HAP-1 (cell line): Measurements from ENCODE around the gene MYO7A.

ENCODE experiments used
- DNase-seq, 2 experiments: peaks; one replicate each; pipeline ENCODE4 v3.0.0-alpha.2; 2016 to 2020; ENCODE audit warnings: low spot score in 2 of 2
- H3K27me3 ChIP-seq: fragments of 250-450 bp; sonication (Bioruptor Pico); 2 replicates; pipeline ENCODE4 v1.5.1; 2020; ENCODE audit warnings: low read depth, mild to moderate bottlenecking, moderate library complexity
- H3K36me3 ChIP-seq: fragments of 250-450 bp; sonication (Bioruptor Pico); replicated peaks from 2 replicates; pipeline ENCODE4 v1.5.1; 2020; ENCODE audit warnings: mild to moderate bottlenecking
- H3K4me1 ChIP-seq: fragments of 250-450 bp; sonication (Bioruptor Pico); 2 replicates; pipeline ENCODE4 v1.5.1; 2020; ENCODE audit warnings: mild to moderate bottlenecking
- H3K4me3 ChIP-seq: fragments of 250-450 bp; sonication (Bioruptor Pico); 2 replicates; pipeline ENCODE4 v1.5.1; 2020; ENCODE audit warnings: mild to moderate bottlenecking, moderate library complexity
- H3K9me3 ChIP-seq: fragments of 250-450 bp; sonication (Bioruptor Pico); 2 replicates; pipeline ENCODE4 v1.5.1; 2020; ENCODE audit warnings: mild to moderate bottlenecking, moderate library complexity
- in situ Hi-C: fragments of 300-500 bp; cut with MboI; formaldehyde crosslinking; loops from 3 replicates; pipeline ENCODE4 v1.14.3; 2020; ENCODE audit warnings: low sequenced_read_pairs, inconsistent platforms, mixed read lengths

MYO7A gene

DNA sequence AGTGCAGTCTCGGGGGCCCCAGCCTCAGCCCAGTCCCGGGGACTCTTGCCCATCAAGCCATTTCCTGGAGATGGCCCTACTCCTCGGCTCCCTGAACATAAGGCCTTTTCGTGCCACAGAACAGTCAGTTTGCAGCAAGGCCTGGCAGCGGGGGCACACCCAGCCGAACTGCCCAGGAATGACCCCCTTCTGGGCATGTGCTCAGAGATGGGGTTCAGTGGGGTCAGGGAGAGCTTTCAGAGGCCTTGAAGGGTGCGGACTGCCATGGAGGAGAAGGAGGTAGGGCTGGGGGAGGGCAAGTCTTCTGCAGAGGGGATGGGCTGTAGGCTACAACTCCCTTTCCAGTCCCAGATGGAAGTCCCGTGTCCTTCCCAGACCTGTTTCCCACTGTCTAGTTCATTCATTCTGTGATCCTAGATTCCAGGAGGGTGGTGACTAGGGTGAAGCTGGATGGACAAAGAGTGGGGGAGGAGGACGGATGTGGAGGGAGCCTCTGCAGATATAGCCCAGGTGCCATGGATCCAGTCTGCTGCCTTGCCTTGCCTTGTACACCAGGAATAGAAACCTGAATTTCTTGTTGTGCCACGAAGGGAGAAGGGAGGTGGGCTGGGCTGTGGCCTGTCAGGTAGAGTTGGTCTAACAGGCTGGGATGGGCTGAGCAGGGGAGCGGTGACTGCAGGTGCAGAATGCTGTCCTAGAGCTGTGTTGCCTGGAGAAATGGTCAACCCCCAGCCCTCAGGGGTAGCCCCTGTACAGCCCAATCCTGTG is 39.6 kb upstream of the MYO7A start:
- Histone ChIP-seq H3K27me3 (no peaks in the 10 kb centered on the region), H3K36me3 (no peaks in the 10 kb centered on the region), H3K9me3 (no peaks in the 10 kb centered on the region), H3K4me1 (no peaks in the 10 kb centered on the region), H3K4me3 (no peak overlapping the region)
- in situ Hi-C loops = no loop called here
- DNase-seq = no peak

DNA sequence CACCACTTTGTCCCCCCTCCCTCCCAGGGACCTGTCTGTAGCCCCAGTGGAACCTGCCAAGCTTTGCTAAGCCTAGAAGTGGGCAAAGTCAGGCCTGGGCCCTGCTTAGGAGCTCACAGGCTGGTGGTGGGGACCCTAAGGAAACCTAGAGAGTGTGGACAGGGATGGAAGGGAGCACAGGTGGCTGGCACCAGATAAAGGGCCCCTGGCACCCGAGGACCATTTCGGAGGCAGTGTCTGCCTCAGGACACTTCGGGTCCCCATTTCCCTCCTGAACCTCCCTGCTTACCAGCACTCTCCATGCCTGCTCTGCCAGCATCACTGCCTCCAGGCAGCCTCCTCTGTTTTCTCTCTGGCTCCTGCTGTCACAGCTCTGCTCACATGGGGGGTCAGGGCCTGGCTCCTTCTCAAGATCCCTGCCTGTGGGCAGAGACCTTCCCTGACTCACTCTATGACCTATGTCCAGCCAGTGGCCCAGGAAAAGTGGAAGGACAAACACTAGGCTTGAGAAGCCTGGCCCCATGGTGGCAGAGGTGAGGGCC is 39.0 kb upstream of the MYO7A start:
- Histone ChIP-seq H3K36me3 (no peaks in the 10 kb centered on the region), H3K27me3 (no peaks in the 10 kb centered on the region), H3K4me3 (no peak overlapping the region), H3K4me1 (no peaks in the 10 kb centered on the region), H3K9me3 (no peaks in the 10 kb centered on the region)
- in situ Hi-C loops = no loop called here
- DNase-seq = no peak

DNA sequence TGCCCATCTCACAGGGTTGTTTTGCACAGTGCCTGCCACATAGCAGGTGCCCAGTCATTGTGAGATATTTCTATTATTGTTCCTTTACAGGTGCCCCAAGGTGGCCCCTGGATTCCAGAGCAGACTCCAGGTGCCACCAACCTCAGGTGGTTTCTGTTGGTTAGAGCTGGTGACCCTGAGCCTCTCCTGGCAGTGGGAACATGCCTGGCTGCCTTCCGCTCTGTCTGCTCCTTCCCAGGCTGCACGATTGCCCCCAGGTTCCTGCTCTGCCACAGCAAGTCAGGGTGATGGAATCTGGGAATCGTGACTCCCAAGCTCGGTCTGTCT is 38.0 kb upstream of the MYO7A start:
- no peaks in the 10 kb centered on the region for H3K9me3 ChIP-seq
- no peak overlapping the region for H3K4me3 ChIP-seq
- H3K36me3 ChIP-seq = no peaks in the 10 kb centered on the region
- H3K4me1 ChIP-seq = no peaks in the 10 kb centered on the region
- in situ Hi-C loops = loop anchor here (5.0 kb wide), 1 partner anchor 43 kb away; no protein-coding TSS in a partner anchor
- H3K27me3 ChIP-seq = no peaks in the 10 kb centered on the region
- no peak for DNase-seq

DNA sequence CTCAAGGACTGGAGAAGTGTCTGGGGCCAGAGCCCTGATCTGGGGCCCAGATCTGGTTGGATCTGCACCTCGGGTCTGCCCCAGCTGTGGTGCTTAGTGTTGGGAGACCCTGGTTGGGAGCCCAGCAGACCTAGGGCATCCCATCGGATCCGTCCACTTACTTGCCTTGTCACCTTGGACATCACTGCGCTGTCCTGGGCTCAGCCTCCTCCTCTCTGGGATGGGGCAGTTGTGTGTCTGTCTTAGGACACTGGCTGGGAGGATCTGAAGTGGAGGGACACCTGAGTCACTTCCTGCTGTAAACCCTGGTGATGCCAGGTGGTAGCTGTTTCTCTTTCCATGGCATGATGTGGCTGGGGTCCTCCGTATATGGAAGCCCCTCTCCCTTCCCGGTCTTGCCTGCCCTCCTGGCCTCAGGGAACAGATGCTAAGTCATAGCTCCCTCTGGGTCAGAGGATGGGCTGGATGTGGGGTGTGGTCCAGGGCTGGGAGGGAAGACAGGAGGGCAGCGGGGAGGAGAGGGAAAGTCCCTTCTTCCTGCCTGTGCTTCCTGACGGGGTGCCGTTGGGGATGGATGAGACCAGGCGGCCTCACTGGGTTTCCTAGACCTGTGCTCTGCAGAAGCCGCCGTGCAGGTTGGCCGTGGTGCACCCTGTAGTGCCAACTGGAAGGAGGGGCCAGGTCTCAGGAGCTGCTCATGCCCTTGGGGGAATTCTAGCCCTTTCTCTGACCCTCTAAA is 37.5 kb upstream of the MYO7A start:
- Histone ChIP-seq H3K9me3 (no peaks in the 10 kb centered on the region), H3K27me3 (no peaks in the 10 kb centered on the region), H3K4me3 (no peak overlapping the region), H3K36me3 (no peaks in the 10 kb centered on the region), H3K4me1 (no peaks in the 10 kb centered on the region)
- in situ Hi-C loops = loop anchor here (5.0 kb wide), 1 partner anchor 43 kb away; no protein-coding TSS in a partner anchor
- DNase-seq = no peak

DNA sequence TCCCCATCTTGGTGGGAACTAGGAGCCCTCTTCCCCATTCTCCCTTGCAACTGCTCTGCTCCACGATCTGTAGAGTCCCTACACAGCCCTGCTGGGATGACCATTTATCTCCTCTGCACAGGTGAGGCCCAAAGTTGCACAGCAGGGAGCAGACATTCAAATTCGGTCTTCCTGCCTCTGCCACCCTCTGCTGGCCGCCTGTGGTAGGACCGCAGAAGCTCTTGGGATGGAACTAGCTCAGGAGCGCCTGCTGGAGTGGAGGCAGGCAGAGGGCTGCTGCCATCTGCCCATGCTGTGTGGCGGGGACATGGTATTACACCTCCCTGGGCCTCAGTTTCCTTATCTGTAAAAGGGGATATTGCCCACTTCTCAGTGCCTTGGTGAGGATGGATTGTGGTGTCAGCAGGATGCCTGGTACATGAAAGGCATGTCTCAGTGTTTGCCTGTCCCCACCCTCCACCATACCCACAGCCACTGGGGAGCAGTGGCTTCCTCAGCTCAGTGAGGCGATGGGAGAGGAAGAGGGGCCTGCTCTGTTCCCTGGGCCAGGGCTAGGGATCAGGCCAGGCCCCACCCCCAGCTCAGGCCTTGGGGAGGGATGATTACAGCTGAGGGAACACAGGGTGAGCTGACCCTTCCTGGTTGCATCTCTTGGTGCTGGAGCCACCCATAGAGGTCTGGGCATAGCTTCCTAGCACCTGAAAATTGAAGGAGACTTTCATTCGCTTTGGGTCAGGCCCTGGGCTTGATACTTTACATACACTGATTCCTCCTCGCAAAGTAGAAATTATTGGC is 36.7 kb upstream of the MYO7A start:
- in situ Hi-C loops = loop anchor here (5.0 kb wide), 1 partner anchor 44 kb away; no protein-coding TSS in a partner anchor
- H3K9me3 ChIP-seq = no peaks in the 10 kb centered on the region
- no peaks in the 10 kb centered on the region for H3K27me3 ChIP-seq
- no peaks in the 10 kb centered on the region for H3K36me3 ChIP-seq
- H3K4me1 ChIP-seq = no peaks in the 10 kb centered on the region
- DNase-seq = peak; percentile 49 to 86
- no peak overlapping the region for H3K4me3 ChIP-seq

DNA sequence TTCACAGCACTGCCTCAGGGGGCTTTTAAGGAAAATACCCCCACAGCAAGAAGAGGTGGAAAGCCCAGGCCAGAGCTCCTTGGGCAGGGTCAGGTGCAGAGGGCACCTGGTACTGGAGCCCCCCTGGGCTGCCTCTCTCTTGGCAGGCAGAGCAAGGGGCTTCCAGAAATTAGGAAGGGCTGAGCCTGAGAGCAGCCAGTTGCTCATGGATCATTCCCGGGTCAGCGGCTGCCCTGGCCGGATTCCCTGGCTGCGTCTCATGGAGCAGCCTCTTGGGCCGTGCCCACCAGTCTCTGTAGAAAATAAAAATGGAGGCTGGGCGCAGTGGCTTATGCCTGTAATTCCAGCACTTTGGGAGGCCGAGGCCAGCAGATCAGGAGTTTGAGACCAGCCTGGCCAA is 35.7 kb upstream of the MYO7A start:
- Histone ChIP-seq H3K9me3 (no peaks in the 10 kb centered on the region), H3K4me3 (no peak overlapping the region), H3K4me1 (no peaks in the 10 kb centered on the region), H3K36me3 (no peaks in the 10 kb centered on the region), H3K27me3 (no peaks in the 10 kb centered on the region)
- no peak for DNase-seq
- in situ Hi-C loops = loop anchor here (5.0 kb wide), 1 partner anchor 45 kb away; no protein-coding TSS in a partner anchor

DNA sequence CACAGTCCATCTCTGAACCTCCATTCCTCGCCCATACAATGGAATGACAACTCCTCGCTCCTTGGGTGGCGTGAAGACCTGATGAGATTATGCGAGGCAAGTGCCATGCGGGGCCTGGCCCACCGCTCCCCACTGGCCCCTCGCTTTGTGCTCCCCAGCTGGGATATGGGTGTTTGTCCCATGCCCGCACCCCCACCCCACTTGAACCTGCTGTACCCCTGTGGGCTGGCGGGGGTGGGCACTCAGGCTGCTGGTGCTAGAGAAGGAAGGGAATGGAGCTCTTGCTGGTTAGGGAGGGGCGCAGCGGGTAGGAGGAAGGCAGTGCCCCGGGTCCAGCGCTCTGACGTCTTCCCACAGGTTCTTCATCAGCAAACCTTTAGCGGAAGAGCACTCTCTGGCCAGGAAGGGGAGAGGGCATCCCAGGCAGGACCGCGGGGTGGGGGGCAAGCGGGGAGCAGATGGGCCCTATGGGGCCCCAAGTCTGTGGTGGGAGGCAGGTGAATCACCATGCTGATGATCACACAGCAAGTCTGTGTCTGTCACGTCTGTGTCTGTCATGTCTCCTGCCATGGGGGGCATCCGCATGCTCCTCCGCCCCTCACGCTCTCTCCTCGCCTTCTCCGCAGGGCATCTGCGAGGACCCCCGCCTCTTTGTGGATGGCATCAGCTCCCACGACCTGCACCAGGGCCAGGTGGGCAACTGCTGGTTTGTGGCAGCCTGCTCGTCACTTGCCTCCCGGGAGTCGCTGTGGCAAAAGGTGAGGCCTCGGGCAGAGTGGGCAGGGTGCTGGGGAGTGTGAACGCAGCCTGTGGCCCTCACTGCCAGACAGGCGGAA is 34.8 kb upstream of the MYO7A start:
- Histone ChIP-seq H3K9me3 (no peaks in the 10 kb centered on the region), H3K36me3 (no peaks in the 10 kb centered on the region), H3K4me3 (no peak overlapping the region), H3K4me1 (no peaks in the 10 kb centered on the region), H3K27me3 (no peaks in the 10 kb centered on the region)
- no peak for DNase-seq
- in situ Hi-C loops = loop anchor here (5.0 kb wide), 1 partner anchor 46 kb away; no protein-coding TSS in a partner anchor

DNA sequence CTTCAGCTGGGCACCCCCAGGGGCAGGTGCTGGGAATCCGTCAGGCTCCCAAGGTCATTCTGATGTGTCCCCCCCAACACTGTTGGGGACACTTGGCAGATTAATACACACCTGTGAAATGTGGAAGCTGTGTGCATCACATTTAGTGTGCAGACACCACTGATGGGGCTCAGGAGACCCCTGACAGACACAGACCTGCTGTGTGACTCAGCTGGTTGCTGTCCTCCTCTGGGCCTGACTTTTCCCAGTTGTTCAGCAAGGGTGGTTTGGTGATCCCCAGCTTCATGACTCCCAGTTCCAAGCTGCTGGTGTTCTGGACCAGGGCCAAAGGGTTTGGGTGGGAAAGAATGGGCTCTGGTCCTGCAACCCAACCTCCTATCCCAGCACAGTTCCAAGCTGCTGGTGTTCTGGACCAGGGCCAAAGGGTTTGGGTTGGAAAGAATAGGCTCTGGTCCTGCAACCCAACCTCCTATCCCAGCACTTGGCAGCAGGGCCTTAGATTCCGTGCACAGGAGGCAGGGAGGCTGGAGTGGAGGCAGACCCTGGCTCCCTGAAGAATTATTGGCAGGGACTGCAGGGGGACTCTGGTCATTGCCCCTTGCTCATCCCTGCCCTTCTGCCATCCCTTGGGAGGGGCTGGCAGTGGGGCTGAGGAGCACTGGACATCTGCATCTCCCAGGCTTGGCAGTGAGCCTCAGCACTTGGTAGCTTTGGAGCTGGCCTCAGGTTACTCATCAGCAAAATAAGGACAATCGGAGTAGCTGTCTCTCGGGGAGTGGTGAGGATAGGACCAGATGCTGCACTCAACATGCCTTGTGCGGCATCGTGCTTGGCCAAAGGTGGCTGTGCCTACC is 33.8 kb upstream of the MYO7A start:
- no peak for DNase-seq
- Histone ChIP-seq H3K9me3 (no peaks in the 10 kb centered on the region), H3K36me3 (no peaks in the 10 kb centered on the region), H3K4me3 (no peak overlapping the region), H3K4me1 (no peaks in the 10 kb centered on the region), H3K27me3 (no peaks in the 10 kb centered on the region)
- in situ Hi-C loops = loop anchor here (5.0 kb wide), 1 partner anchor 47 kb away; no protein-coding TSS in a partner anchor

DNA sequence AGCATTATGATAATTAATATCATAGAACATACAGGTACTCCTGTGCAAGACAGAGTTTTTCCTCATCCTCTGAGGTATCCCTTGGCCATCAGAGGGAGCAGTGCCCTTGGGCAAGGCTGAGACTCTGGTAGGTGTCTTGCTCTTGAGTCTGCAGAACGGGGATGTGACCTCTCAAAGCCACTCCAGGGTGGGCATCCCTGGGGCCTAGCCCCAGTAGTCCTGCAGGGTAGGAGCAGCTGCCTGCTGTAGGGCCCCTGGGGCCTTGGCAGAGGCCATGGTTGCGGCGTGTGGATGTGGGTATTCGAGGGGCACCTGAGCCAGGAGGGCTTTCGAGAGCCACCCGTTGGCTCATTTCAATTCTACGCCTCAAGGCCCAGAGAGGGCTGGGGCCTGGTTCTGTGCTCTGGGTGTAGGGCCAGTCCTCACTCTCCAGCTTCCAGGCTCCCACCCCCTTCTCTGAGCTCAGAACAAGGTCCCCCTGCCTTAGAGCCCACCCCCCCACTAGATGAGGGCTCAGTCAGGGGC is 33.1 kb upstream of the MYO7A start:
- H3K9me3 ChIP-seq = no peaks in the 10 kb centered on the region
- H3K36me3 ChIP-seq = no peaks in the 10 kb centered on the region
- no peaks in the 10 kb centered on the region for H3K4me1 ChIP-seq
- DNase-seq = no peak
- no peaks in the 10 kb centered on the region for H3K27me3 ChIP-seq
- in situ Hi-C loops = loop anchor here (5.0 kb wide), 1 partner anchor 48 kb away; no protein-coding TSS in a partner anchor
- H3K4me3 ChIP-seq = no peak overlapping the region

DNA sequence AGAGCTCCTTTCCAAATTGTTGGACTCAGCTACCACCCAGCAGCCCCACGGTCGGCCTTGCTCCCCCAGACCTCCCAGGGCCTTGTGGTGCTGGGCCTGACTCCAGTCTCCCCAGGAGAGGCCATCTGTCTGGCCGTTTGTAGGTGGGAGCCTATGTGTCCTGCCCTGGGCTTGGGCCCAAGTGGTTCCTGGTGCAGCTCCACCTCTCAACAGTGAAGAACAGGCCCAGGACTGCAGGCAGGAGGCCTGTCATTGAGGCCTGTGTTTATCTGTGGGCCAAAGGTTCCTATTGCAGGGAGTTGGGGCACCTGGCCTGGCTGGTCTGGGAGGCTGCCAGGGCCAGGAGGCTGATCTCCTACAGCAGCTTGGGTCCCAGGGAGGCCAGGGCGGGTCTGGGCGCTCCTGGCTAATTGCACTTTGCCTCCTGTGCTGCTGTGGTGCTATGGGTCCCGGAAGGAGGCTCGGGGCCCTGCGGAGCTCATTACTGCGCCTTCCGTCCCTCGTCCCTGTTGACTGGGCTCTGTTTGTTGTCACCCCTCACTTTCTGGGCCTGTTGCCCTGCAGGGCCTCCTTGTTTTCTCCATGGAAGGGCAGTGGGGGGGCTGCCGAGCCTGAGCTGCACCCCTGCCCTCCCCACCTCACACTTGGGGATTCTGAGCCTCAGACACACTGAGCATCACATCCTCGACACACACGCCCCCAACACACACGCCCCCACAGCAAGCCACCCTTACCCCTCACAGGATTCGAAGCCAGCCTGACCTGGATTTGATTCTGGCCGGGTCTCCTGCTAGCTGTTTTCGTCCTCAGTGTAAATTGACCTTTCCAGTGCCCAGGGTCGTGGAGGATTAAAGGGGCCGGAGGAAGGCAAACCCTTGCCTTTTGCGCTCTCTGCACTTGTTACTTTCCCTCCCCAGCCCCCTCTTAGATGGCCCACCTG is 32.2 kb upstream of the MYO7A start:
- DNase-seq = no peak
- in situ Hi-C loops = no loop called here
- Histone ChIP-seq H3K4me1 (no peaks in the 10 kb centered on the region), H3K27me3 (no peaks in the 10 kb centered on the region), H3K9me3 (no peaks in the 10 kb centered on the region), H3K4me3 (no peak overlapping the region), H3K36me3 (no peaks in the 10 kb centered on the region)

DNA sequence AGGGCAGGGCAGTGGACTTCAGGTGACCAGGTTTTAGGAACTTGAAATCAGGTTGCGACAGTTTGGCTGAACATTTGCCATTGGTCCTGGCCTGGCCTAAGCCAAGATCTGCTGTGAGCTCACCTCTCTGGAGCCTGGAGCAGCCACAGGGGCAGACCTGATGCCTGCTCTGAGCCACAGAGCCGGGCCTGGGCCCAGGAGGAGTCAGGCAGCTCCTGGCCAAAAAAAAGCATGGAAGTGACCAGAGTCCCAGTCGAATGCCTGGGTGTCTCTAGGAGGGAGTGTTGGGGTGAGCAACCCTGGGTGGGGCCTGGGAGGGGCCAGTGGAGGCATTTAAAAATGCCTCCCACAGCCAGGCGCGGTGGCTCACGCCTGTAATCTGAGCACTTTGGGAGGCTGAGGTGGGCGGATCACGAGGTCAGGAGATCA is 31.4 kb upstream of the MYO7A start:
- DNase-seq = no peak
- H3K4me1 ChIP-seq = no peaks in the 10 kb centered on the region
- no peaks in the 10 kb centered on the region for H3K9me3 ChIP-seq
- no peaks in the 10 kb centered on the region for H3K27me3 ChIP-seq
- H3K4me3 ChIP-seq = no peak overlapping the region
- in situ Hi-C loops = no loop called here
- H3K36me3 ChIP-seq = no peaks in the 10 kb centered on the region
